Type B pancreatic cell (in vitro differentiated cells): ENCODE results near the gene LRIT1. TPM values are rescaled to one million over a fixed set of nuclear protein-coding genes. Genes with fewer than 3 reads are reported as not detected.

ENCODE experiments used
- DNase-seq: peaks from one replicate; pipeline ENCODE4 v3.0.0; 2021; ENCODE audit warnings: mixed read lengths; ENCODE audit not compliant: unreplicated experiment; ENCODE audit errors: extremely low spot score
- H3K27ac Mint-ChIP-seq: 2 replicates; pipeline ENCODE4 v1.8.0; 2021; ENCODE audit warnings: mild to moderate bottlenecking, mixed read lengths
- H3K27me3 Mint-ChIP-seq: 2 replicates; pipeline ENCODE4 v1.8.0; 2021; ENCODE audit warnings: mixed read lengths
- H3K36me3 Mint-ChIP-seq: 2 replicates; pipeline ENCODE4 v1.8.0; 2021; ENCODE audit warnings: mixed read lengths
- H3K4me1 Mint-ChIP-seq: one replicate; pipeline ENCODE4 v1.8.0; 2021; ENCODE audit warnings: mixed read lengths; ENCODE audit not compliant: unreplicated experiment
- H3K4me3 Mint-ChIP-seq: 2 replicates; pipeline ENCODE4 v1.8.0; 2021; ENCODE audit warnings: mild to moderate bottlenecking, mixed read lengths
- H3K9me3 Mint-ChIP-seq: 2 replicates; pipeline ENCODE4 v1.8.0; 2021; ENCODE audit warnings: mixed read lengths
- CTCF ChIP-seq: fragments of 200-600 bp; sonication (generic); conservative IDR thresholded peaks from 2 replicates; pipeline ENCODE4 v1.5.0; 2021; ENCODE audit warnings: antibody characterized with exemption, mild to moderate bottlenecking
- total RNA-seq: library from RNA; stranded (reverse); gene quantifications from 2 replicates; pipeline ENCODE4 v1.2.1, GENCODE V29; 2021; ENCODE audit warnings: low replicate concordance

Gene LRIT1
- total RNA-seq, 1 donor from 2014 or later, result not detected

GRCh38 chr10:84270708-84271107, 29.4 kb upstream of the LRIT1 start:
- DNase-seq, result no peak

GRCh38 chr10:84269773-84270172, 28.4 kb upstream of the LRIT1 start:
- no peak overlapping the region for H3K27ac Mint-ChIP-seq
- DNase-seq, result no peak

More at GRCh38 chr10:84270708-84271107, 29.4 kb upstream of the LRIT1 start:
- H3K9me3 Mint-ChIP-seq, result no peaks in the 10 kb centered on the region
- TF ChIP-seq CTCF, result no peak
- no peak overlapping the region for H3K4me3 Mint-ChIP-seq
- no peak overlapping the region for H3K27ac Mint-ChIP-seq
- no peaks in the 10 kb centered on the region for H3K36me3 Mint-ChIP-seq
- H3K27me3 Mint-ChIP-seq, result peaks cover 14% of the 10 kb centered on the region
- no peaks in the 10 kb centered on the region for H3K4me1 Mint-ChIP-seq

GRCh38 chr10:84269162-84269561, 27.8 kb upstream of the LRIT1 start:
- Mint-ChIP-seq H3K27ac (no peak overlapping the region), H3K27me3 (peaks cover 24% of the 10 kb centered on the region), H3K9me3 (no peaks in the 10 kb centered on the region), H3K4me3 (no peak overlapping the region), H3K4me1 (peaks cover 4% of the 10 kb centered on the region), H3K36me3 (no peaks in the 10 kb centered on the region)
- DNase-seq, result no peak
- TF ChIP-seq CTCF, result no peak

More at GRCh38 chr10:84269773-84270172, 28.4 kb upstream of the LRIT1 start:
- H3K4me3 Mint-ChIP-seq, result no peak overlapping the region
- no peaks in the 10 kb centered on the region for H3K4me1 Mint-ChIP-seq
- TF ChIP-seq CTCF, result no peak
- peaks cover 19% of the 10 kb centered on the region for H3K27me3 Mint-ChIP-seq
- H3K36me3 Mint-ChIP-seq, result no peaks in the 10 kb centered on the region
- no peaks in the 10 kb centered on the region for H3K9me3 Mint-ChIP-seq

DNA sequence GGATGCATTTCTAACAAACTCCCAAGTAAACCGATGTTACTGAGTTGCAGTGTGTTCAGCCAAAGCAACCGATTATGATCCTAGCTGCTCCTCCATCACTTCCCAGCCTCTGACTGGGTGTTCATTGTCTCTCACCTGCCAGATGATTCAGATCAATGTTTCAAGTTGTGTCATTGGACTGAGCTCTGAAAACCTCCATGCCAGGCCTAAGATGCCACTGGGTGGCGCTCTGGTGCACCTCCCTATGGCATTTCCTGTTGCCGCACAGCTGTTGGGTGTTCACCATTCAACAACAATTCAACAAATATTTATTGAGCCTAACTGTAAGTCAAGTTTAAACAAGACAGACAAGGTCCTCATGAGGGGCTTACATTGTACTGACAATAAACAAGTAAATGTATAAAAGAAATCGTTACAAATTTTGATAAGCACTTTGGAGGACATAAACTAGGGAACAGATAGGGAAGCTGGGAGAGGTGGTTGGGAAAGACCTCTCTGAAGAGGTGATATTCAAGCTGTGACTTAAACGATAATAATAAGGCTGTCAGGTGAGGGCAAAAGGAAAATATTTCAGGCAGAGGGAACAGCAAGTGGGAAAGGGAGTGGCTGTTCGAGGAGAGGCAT, 26.3 kb upstream of the LRIT1 start:
- no peaks in the 10 kb centered on the region for H3K9me3 Mint-ChIP-seq
- no peak overlapping the region for H3K27ac Mint-ChIP-seq
- no peak for DNase-seq
- peaks cover 4% of the 10 kb centered on the region for H3K4me1 Mint-ChIP-seq
- peaks cover 36% of the 10 kb centered on the region for H3K27me3 Mint-ChIP-seq
- peak; percentile 68 for TF ChIP-seq CTCF
- H3K36me3 Mint-ChIP-seq, result no peaks in the 10 kb centered on the region
- H3K4me3 Mint-ChIP-seq, result no peak overlapping the region

DNA sequence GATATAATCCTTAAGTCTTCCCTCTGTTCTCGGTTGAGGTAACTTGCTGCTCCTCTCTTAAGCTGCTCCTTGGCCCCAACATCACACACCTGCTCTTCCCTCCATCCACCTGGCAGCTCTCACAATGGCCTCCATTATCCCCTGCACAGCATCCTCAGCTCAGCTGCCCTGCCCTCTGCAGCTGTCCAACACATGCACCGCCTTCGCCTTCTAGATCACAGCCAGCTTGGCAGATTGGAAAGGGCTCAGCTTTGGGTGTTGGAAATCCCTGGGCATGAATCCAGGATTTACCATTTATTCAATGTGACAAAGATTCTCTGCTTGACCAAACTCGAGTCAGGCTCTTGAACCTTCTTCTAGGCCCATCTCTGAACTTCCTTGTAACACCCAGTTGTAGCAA, 24.1 kb upstream of the LRIT1 start:
- Mint-ChIP-seq H3K27ac (no peak overlapping the region), H3K27me3 (peaks cover 47% of the 10 kb centered on the region), H3K4me1 (peaks cover 4% of the 10 kb centered on the region), H3K36me3 (no peaks in the 10 kb centered on the region), H3K9me3 (no peaks in the 10 kb centered on the region), H3K4me3 (no peak overlapping the region)
- no peak for DNase-seq
- TF ChIP-seq CTCF, result no peak
